Liver (tissue), 9 donors: Measurements from ENCODE around the gene REXO1. TPM values are rescaled to one million over a fixed set of nuclear protein-coding genes. Genes with fewer than 3 reads are reported as not detected.

ENCODE experiments used
- DNase-seq: peaks from one replicate; pipeline ENCODE4 v3.0.0-alpha.2; 2017; ENCODE audit warnings: low spot score
- H3K27ac ChIP-seq, 2 donors: one replicate each; pipeline ENCODE4 v1.7.0; 2013; ENCODE audit warnings: inconsistent platforms in 2 of 2, low read length in 2 of 2, control low read depth in 1 of 2, low read depth in 1 of 2, mild to moderate bottlenecking in 1 of 2
- H3K27me3 ChIP-seq, 4 donors: one replicate each; pipeline versions ENCODE4 v1.6.1 to v1.7.0; 2013; ENCODE audit warnings: low read length in 3 of 4, inconsistent platforms in 1 of 4, mild to moderate bottlenecking in 1 of 4, moderate library complexity in 1 of 4; ENCODE audit not compliant: control insufficient read depth in 4 of 4, insufficient read depth in 4 of 4
- H3K36me3 ChIP-seq, 4 donors: one replicate each; pipeline versions ENCODE4 v1.6.1 to v1.7.0; 2013; ENCODE audit warnings: low read length in 3 of 4, mild to moderate bottlenecking in 3 of 4, low read depth in 1 of 4, moderate library complexity in 1 of 4; ENCODE audit not compliant: control insufficient read depth in 4 of 4, insufficient read depth in 3 of 4
- H3K4me1 ChIP-seq, 4 donors: one replicate each; pipeline versions ENCODE4 v1.6.1 to v1.7.0; 2013; ENCODE audit warnings: low read length in 3 of 4, mild to moderate bottlenecking in 3 of 4, moderate library complexity in 1 of 4; ENCODE audit not compliant: control insufficient read depth in 4 of 4, insufficient read depth in 4 of 4
- H3K4me3 ChIP-seq, 3 donors: one replicate each; pipeline versions ENCODE4 v1.6.1 to v1.7.0; 2013; ENCODE audit warnings: low read length in 3 of 3, control low read depth in 1 of 3, low read depth in 1 of 3, mild to moderate bottlenecking in 1 of 3
- H3K9ac ChIP-seq, 2 donors: one replicate each; pipeline ENCODE4 v1.7.0; 2013; ENCODE audit warnings: low read length in 2 of 2, mild to moderate bottlenecking in 2 of 2, moderate library complexity in 2 of 2, control low read depth in 1 of 2, low read depth in 1 of 2
- H3K9me3 ChIP-seq, 4 donors: one replicate each; pipeline versions ENCODE4 v1.6.1 to v1.7.0; 2013; ENCODE audit warnings: low read length in 3 of 4; ENCODE audit not compliant: control insufficient read depth in 4 of 4
- ATF3 ChIP-seq: IDR thresholded peaks from 2 replicates; pipeline ENCODE4 v1.6.1; 2016; ENCODE audit warnings: antibody characterized with exemption
- EGR1 ChIP-seq, 2 donors: IDR thresholded peaks; 2 replicates each; pipeline ENCODE4 v1.6.1; 2016 to 2018; ENCODE audit warnings: antibody characterized with exemption in 2 of 2, low read depth in 2 of 2
- FOXA1 ChIP-seq: IDR thresholded peaks from 2 replicates; pipeline ENCODE4 v1.6.1; 2016; ENCODE audit warnings: antibody characterized with exemption
- FOXA2 ChIP-seq: IDR thresholded peaks from 2 replicates; pipeline ENCODE4 v1.6.1; 2016; ENCODE audit warnings: antibody characterized with exemption
- GABPA ChIP-seq, 2 donors: IDR thresholded peaks in 1 of 2; conservative IDR thresholded peaks in 1 of 2; 2 replicates each; pipeline ENCODE4 v1.6.1; 2016; ENCODE audit warnings: antibody characterized with exemption in 2 of 2, mild to moderate bottlenecking in 1 of 2, moderate library complexity in 1 of 2
- HNF4A ChIP-seq, 2 donors: conservative IDR thresholded peaks; 2 replicates each; pipeline ENCODE4 v1.6.1; 2016; ENCODE audit warnings: antibody characterized with exemption in 2 of 2, mild to moderate bottlenecking in 2 of 2
- HNF4G ChIP-seq: IDR thresholded peaks from 2 replicates; pipeline ENCODE4 v1.6.1; 2016; ENCODE audit warnings: antibody characterized with exemption
- JUND ChIP-seq, 2 donors: IDR thresholded peaks; 2 replicates each; pipeline ENCODE4 v1.6.1; 2016; ENCODE audit warnings: antibody characterized with exemption in 2 of 2
- NR2F2 ChIP-seq: IDR thresholded peaks from 2 replicates; pipeline ENCODE4 v1.6.1; 2016; ENCODE audit warnings: antibody characterized with exemption
- RAD21 ChIP-seq, 2 donors: IDR thresholded peaks; 2 replicates each; pipeline ENCODE4 v1.6.1; 2016; ENCODE audit warnings: antibody characterized with exemption in 2 of 2, mild to moderate bottlenecking in 2 of 2
- RXRA ChIP-seq, 2 donors: IDR thresholded peaks; 2 replicates each; pipeline ENCODE4 v1.6.1; 2017 to 2018; ENCODE audit warnings: antibody characterized with exemption in 2 of 2, mild to moderate bottlenecking in 1 of 2
- SP1 ChIP-seq: IDR thresholded peaks from 2 replicates; pipeline ENCODE4 v1.6.1; 2018; ENCODE audit warnings: antibody characterized with exemption, mild to moderate bottlenecking
- TAF1 ChIP-seq: conservative IDR thresholded peaks from 2 replicates; pipeline ENCODE4 v1.6.1; 2016; ENCODE audit warnings: antibody characterized with exemption, mild to moderate bottlenecking
- YY1 ChIP-seq: IDR thresholded peaks from 2 replicates; pipeline ENCODE4 v1.6.1; 2016; ENCODE audit warnings: antibody characterized with exemption, mild to moderate bottlenecking
- ZBTB33 ChIP-seq: IDR thresholded peaks from 2 replicates; pipeline ENCODE4 v1.6.1; 2016; ENCODE audit warnings: antibody characterized with exemption
- WGBS: extraction: QIAGEN DNeasy Blood & Tissue Kit; methylation state at CpG from one replicate; pipeline ENCODE4 v1.1.7; 2013; 5-methylcytosine and 5-hydroxymethylcytosine counted together
- polyA plus RNA-seq, 2 donors: library from polyadenylated mRNA; stranded (reverse) in 1 of 2; unstranded in 1 of 2; fragments of 200-250 nt in 1 of 2; fragments of >200 nt in 1 of 2; fragmentation: Nextera tagmentation in 1 of 2; extraction: Ambion mirVana in 1 of 2; gene quantifications; one replicate each; pipeline versions ENCODE4 v1.2.1 to v1.2.3, GENCODE V29; 2013 to 2015
- total RNA-seq, 2 donors: library from RNA; depleted of rRNA; stranded (reverse); fragments of >200 nt; gene quantifications; one replicate each; pipeline ENCODE4 v1.2.3, GENCODE V29; 2014
- TF ChIP-seq, protein P1 (sequence below): fragments of 150-350 bp; IDR thresholded peaks from 2 replicates; pipeline ENCODE4 v1.5.1; 2017; ENCODE audit warnings: improper control_type of control experiment, low read depth, low read length; ENCODE audit not compliant: missing input control
- TF ChIP-seq, protein P2 (sequence below): IDR thresholded peaks from 2 replicates; pipeline ENCODE4 v1.6.1; 2016; ENCODE audit warnings: antibody characterized with exemption
- TF ChIP-seq, protein P3 (sequence below): IDR thresholded peaks from 2 replicates; pipeline ENCODE4 v1.6.1; 2016; ENCODE audit warnings: antibody characterized with exemption, mild to moderate bottlenecking
- donor health status: healthy.
- donor health status: healthy.
- donor health status: healthy.
- donor health status: healthy.
- donor health status: healthy.

Gene REXO1
- total and polyA plus RNA-seq, 4 donors, result 2.0 to 11.5 (median 9.2) TPM

DNA sequence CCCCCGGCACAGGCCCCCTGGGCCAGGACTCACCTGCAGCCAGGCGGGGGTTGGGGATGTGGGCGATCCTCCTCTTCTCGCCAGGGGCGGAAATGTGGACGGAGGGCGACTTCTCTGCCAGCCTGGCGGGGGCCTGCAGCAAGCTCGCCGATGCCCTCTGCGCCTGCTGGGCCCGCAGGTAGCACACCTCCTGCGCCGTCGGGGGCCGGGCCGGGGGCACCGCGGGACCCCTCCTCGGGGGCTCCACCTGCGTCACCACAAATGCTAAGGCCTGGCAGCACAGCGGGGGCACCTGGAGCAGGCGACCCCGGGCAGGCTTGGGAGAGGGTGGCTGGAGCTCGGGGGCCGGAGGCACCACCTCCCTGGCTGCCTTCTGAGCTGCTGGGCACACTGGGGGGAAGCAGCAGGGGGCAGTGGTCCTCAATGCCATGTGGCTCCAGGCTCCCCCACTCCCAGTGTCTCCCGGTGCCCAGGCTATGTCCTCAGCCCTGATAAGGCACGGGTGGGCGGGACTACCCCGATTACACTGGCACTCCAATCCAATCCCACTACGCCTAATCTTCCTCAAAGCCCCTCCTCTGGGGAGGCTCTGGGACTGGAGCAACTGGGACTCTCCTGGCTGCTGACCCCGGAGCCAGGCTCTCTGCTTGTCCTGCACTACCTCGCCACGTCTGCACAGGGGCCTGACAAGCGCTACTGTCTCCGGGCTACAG lies 24.6 kb downstream of the REXO1 start:
- TF ChIP-seq YY1 (no peak), FOXA2 (no peak), RAD21 (IDR thresholded peaks at IDR 0.05) (no peak), GABPA (IDR thresholded peaks at IDR 0.05 in 1 of 2, conservative IDR thresholded peaks at IDR 0.05 in 1 of 2) (no peak), SP1 (no peak)
- TF ChIP-seq, protein P1, sequence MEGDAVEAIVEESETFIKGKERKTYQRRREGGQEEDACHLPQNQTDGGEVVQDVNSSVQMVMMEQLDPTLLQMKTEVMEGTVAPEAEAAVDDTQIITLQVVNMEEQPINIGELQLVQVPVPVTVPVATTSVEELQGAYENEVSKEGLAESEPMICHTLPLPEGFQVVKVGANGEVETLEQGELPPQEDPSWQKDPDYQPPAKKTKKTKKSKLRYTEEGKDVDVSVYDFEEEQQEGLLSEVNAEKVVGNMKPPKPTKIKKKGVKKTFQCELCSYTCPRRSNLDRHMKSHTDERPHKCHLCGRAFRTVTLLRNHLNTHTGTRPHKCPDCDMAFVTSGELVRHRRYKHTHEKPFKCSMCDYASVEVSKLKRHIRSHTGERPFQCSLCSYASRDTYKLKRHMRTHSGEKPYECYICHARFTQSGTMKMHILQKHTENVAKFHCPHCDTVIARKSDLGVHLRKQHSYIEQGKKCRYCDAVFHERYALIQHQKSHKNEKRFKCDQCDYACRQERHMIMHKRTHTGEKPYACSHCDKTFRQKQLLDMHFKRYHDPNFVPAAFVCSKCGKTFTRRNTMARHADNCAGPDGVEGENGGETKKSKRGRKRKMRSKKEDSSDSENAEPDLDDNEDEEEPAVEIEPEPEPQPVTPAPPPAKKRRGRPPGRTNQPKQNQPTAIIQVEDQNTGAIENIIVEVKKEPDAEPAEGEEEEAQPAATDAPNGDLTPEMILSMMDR, result no peak
- TF ChIP-seq, protein P2, sequence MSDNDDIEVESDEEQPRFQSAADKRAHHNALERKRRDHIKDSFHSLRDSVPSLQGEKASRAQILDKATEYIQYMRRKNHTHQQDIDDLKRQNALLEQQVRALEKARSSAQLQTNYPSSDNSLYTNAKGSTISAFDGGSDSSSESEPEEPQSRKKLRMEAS, result no peak
- DNase-seq, result no peak
- Histone ChIP-seq H3K9ac (no peak overlapping the region), H3K4me3 (no peak overlapping the region), H3K27me3 (no peaks in the 10 kb centered on the region), H3K27ac (no peak overlapping the region), H3K9me3 (no peaks in the 10 kb centered on the region), H3K36me3 (peaks cover 14 to 33% (median 27%) of the 10 kb centered on the region in 4 donors), H3K4me1 (peaks cover 7 to 24% (median 15%) of the 10 kb centered on the region in 4 donors)
- 92% methylated on average over 36 of the region's 36 CpGs for WGBS

- H3K36me3 ChIP-seq, result peaks cover 19 to 40% (median 32%) of the 10 kb centered on the region in 4 donors
- 90% methylated on average over 8 of the region's 8 CpGs for WGBS
- TF ChIP-seq GABPA (IDR thresholded peaks at IDR 0.05 in 1 of 2, conservative IDR thresholded peaks at IDR 0.05 in 1 of 2) (no peak), TAF1 (no peak), FOXA1 (no peak), RAD21 (IDR thresholded peaks at IDR 0.05) (no peak), HNF4A (conservative IDR thresholded peaks at IDR 0.05) (no peak), SP1 (no peak), EGR1 (IDR thresholded peaks at IDR 0.05; ENCODE audit: low read depth in 2 of 2) (no peak), JUND (IDR thresholded peaks at IDR 0.05) (no peak), NR2F2 (no peak), ZBTB33 (no peak), RXRA (IDR thresholded peaks at IDR 0.05) (no peak), ATF3 (no peak), HNF4G (no peak), FOXA2 (no peak), YY1 (no peak)
- TF ChIP-seq, protein P1, result no peak
- TF ChIP-seq, protein P2, result no peak
- TF ChIP-seq, protein P3, sequence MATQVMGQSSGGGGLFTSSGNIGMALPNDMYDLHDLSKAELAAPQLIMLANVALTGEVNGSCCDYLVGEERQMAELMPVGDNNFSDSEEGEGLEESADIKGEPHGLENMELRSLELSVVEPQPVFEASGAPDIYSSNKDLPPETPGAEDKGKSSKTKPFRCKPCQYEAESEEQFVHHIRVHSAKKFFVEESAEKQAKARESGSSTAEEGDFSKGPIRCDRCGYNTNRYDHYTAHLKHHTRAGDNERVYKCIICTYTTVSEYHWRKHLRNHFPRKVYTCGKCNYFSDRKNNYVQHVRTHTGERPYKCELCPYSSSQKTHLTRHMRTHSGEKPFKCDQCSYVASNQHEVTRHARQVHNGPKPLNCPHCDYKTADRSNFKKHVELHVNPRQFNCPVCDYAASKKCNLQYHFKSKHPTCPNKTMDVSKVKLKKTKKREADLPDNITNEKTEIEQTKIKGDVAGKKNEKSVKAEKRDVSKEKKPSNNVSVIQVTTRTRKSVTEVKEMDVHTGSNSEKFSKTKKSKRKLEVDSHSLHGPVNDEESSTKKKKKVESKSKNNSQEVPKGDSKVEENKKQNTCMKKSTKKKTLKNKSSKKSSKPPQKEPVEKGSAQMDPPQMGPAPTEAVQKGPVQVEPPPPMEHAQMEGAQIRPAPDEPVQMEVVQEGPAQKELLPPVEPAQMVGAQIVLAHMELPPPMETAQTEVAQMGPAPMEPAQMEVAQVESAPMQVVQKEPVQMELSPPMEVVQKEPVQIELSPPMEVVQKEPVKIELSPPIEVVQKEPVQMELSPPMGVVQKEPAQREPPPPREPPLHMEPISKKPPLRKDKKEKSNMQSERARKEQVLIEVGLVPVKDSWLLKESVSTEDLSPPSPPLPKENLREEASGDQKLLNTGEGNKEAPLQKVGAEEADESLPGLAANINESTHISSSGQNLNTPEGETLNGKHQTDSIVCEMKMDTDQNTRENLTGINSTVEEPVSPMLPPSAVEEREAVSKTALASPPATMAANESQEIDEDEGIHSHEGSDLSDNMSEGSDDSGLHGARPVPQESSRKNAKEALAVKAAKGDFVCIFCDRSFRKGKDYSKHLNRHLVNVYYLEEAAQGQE, result no peak
- H3K9me3 ChIP-seq, result no peaks in the 10 kb centered on the region
- H3K9ac ChIP-seq, result no peak overlapping the region
- no peak overlapping the region for H3K4me3 ChIP-seq
- H3K27ac ChIP-seq, result no peak overlapping the region
- no peaks in the 10 kb centered on the region for H3K27me3 ChIP-seq
- no peak for DNase-seq
- H3K4me1 ChIP-seq, result peaks cover 7 to 23% (median 14%) of the 10 kb centered on the region in 4 donors
These were observed 25.3 kb downstream of the REXO1 start for GRCh38 chr19:1823020-1823419.
